ENCODE measurements around the gene CCL1.
A peak's percentile ranks its signal among the peaks of the same experiment; 100 is the strongest.

The CCL1 gene

DNA sequence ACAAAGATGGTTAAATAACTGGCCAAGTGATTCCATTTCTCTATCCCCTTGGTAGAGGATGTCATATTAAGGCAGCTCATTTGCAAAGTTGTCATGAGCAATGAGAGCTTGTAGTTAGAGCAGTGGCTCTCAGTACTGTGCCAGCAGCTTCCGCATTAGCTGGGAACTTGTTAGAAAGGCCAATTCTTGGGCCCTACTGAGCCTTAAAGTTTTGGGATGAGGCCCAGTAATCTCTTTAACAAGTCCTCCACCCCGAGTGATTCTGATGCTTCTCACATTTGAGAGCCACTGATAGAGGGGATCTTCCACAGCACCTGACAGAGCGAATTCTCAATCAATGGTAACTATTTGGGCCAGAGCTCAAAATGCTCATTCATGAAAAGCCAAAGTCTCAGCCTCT lies 20.2 kb upstream of the CCL1 start:
- DNase-seq (ENCODE audit: low read depth, low spot score) = no peak

DNA sequence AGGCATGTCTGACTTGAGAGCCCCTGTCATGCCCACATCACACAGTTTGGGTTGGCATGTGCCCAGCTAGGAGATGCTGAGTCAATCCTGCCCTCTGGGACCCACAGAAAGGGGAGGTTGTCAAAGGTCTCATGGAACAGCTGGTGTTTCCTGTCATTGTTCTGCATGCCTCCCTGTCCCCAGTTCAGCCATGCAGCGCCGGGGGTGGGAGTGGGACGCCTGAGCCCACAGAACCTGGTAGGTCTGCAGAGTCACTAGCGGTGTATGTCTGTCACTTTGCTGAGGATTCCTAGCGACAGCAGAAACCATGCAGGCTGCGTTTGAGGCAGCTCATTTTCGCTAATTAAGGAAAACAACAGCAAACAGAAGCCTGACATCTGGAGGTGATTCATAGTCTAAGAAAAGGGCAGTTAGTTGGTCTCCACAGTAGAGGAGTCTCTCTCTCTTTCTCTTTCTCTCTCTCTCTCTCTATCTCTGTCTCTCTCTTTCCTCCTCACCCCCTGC lies 19.6 kb upstream of the CCL1 start:
- no peak for DNase-seq (ENCODE audit: low read depth, low spot score)

DNA sequence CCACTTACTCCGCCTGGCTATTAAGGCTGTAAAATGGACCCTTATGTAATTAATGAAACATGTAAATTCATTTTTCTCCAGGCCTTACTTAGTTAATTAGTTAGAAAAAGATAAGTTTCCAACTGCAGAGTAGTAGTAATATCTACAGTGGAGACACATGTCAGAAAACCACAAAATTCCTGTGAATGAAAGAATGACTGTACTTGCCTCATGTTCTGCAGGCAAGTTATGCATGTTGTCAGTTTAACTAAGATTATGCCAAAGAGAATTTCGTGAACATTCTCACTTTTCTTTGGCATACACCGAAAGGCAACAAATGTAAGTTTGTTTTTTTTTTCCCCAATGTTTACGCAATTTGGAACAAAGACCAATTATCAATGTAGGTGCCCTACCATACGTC lies 16.8 kb upstream of the CCL1 start:
- DNase-seq (ENCODE audit: low read depth, low spot score) = no peak

DNA sequence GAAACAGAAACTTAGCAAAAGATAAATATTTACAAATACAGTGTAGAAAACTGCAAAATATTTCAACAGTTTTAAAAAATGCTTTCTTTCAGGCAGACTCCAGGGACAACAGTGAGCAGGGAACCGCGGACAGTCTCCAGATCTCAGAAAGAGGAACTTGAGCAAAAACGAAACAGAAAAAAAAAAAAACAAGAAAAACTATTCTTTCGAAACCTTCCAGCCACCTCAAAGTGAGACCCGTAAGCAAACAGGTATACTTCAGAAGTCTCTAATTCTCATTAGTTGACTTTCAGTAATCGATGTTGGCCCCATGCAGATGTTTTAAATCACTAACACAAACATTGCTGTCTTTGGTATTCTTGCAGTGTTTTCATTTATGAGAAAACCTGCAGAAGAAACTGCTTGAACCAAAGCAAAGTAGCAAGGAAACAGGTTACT lies 15.7 kb upstream of the CCL1 start:
- DNase-seq (ENCODE audit: low read depth, low spot score) = no peak

DNA sequence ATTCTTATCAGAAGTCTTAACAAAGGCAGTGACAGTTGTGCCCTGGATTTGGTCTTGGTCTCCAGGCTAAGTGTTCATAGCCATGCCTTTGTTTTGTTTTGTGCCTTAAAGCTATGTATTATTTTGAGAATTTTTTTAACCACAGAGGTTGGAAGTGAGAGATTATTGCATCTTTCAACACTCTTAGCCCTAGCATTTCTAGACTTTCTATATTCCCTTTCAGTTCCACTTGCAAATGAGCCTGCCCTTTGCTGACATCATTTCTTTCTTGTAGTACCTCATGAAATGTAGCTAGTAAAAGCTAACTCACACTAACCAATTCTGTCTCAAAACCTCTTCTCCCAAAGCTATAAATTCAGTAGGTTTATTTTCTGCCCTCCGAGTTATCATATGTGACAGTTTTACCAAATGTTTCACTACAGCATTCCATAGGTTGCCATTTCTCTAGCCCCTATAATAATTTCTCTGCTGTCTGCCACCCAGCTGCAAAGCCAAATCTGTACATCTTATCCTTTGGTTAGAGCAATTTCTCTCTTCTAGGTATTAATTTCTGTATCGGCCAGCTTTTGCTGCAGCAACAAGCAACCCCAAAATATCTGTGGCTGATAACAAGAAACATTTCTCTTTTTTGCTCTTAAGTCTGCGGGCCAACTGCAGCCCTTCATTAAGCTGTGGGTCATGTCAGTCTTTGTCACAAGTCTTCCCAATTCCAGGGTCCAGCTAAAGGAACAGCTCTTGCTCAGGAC lies 14.2 kb upstream of the CCL1 start:
- no peak for DNase-seq (ENCODE audit: low read depth, low spot score)

DNA sequence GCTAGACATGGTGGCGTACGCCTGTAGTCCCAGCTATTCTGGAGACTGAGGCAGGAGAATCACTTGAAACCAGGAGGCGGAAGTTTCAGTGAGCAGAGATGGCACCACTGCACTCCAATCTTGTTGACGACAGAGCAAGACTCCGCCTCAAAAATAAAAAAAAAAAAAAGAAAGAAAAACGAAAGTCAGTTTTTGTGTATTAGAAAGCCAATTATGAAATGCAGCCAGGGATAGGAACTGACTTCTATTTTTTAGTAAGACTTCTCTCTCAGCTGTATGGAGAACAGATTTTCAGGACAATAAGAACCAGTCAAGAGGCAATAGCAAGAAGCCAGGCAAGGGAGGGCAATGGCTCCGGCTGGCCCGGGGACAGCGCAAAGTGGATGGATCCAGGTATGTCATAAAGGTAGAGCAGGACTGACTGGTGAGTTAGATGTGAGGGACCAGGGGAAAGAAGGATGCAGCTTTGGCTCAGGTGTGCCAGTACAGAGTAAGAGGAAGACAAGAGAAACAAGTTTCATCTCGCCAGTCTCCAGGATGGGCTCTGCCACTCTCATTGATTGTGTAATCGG lies 12.5 kb upstream of the CCL1 start:
- no peak for DNase-seq (ENCODE audit: low read depth, low spot score)

DNA sequence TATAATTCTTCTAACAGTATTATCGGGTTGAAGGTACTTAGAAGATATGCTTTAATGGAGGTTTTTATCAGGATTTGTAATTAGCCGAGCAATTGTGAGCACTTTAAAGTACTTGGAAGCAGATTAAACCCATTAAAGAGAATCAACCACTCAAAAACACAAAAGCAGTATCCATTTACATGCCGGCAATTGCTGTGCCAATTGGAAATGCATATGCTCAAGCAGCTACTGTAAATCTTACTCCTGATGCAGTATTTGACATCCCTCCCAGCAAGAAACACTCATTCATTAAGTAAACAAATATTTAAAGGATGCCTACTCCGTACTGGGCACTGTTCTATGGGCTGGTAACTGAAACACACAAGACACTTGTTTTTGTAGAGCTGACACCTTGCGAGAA lies 11.4 kb upstream of the CCL1 start:
- DNase-seq (ENCODE audit: low read depth, low spot score) = no peak

DNA sequence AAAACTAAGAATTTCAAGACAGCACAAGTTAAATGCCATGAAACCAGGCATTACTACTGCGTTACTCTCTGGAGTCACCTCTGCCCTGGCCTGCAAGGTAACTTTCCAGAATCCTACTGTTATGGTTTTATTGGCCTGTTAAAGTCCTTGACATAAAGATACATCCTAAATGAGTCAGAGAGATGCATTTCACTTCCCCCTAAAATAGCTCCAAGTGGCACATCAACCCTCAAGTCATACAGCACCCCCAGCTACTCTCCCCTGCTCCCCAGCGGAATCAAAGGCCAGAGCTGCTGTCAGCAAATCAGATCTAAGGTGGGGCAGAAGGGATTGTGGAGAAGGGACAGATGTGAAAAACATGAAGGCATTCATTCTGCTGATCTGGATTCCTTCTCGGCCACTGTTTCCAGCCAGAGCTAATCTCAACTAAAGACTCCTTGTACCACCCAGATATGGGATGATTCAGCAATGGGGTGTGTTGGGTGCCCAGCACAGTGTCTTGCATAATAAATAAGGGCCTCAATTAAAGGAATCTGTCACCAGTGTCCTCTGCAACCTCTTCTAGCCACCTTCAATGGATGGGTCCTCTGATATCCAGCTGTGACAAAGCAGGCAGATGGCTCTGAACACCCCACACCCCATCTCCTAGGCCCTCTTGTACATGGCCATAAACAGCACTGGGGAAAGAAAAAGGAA lies 8.5 kb upstream of the CCL1 start:
- no peak for DNase-seq (ENCODE audit: low read depth, low spot score)

DNA sequence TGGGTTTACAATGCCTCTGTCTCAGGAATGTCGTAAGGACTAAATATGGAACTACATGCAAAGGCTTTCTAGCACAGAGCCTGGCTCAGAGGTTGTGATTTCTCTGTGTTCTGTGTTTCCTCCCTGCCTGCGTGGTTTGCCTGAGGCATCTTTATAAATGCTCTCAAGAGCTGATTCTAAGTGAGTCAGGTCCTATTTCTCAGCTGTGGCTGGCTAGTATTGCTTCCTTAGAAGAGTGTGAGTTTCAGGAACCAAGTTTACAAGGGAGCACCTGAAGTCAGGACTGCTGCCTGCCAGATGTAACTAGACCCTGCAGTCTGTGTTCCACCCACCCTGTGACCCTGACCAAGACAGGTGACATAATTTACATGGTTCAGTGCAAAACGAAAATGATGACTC lies 8.0 kb upstream of the CCL1 start:
- no peak for DNase-seq (ENCODE audit: low read depth, low spot score)

DNA sequence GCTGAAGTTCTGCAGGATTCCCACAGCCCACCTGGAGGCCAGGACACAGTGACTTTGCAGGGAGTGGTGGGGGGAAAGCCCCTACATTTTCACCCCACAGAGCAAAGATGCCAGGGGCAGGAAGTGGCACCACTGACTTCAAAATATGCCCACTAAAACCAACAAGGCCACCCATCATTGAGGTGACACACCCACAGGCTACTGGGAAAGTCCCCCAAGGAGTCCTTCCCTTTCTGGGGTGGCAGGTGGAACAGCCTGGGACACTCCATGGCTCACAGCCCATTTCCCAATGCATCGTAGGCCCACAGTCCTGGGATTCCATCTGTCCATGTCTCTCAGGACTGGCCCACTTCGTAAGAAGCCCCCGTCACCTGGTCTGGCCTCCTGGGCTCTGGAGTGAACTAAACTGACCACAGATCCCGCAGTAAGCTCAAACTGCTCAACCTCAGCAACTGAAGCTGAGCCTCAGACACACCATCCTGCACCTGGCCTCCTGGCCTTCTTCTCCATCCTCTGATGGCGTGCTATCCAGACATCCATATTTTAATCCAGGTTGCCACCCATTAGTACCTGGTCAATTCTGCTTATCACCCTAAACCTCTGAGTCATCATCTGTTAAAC lies 7.5 kb upstream of the CCL1 start:
- no peak for DNase-seq (ENCODE audit: low read depth, low spot score)

DNA sequence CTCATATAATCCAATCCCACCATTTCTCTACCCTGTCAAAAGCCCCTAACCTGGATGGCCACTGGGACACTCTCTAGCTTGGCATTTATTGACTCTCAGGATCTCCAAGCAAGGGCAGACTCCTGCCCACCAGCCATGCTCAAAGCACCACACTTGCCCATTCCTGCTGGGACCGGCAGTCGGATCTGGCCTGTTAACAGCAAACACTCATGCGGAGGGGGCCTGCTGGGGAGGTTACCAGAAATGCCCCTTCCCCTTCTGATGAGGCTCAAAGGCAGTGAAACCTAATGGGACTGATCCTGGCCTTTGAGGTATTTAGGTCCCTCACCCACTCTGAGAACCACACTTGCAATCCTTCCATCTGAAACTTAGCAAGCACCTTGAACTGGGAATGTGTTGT lies 6.5 kb upstream of the CCL1 start:
- no peak for DNase-seq (ENCODE audit: low read depth, low spot score)

DNA sequence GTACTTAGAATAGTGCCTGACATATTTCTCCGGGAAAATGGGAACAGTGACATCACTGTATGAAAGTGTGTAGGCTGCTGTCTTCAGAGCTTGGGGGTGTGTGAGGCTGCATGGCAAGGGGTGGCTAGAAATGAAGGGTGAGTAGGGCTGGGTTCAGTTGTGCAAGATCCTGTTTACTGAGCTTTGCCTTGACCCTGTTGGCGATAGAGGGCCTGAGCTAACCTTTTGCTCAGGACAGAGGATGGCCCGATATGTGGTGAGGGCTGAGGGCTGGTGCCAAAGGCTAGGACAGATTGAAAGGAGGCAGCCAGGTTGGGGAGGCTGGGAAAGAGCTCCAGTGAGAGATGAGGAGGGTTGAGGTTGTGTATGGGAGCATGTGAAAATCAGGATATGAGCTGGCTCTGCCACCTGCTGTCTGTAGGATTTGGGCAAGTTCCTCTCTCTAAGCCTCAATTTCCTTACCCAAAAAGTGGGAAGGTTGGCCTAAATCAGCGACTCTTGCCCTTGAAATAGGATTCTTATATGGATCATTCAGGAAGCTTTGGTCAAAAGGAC lies 6.0 kb upstream of the CCL1 start:
- DNase-seq (ENCODE audit: low read depth, low spot score) = no peak

DNA sequence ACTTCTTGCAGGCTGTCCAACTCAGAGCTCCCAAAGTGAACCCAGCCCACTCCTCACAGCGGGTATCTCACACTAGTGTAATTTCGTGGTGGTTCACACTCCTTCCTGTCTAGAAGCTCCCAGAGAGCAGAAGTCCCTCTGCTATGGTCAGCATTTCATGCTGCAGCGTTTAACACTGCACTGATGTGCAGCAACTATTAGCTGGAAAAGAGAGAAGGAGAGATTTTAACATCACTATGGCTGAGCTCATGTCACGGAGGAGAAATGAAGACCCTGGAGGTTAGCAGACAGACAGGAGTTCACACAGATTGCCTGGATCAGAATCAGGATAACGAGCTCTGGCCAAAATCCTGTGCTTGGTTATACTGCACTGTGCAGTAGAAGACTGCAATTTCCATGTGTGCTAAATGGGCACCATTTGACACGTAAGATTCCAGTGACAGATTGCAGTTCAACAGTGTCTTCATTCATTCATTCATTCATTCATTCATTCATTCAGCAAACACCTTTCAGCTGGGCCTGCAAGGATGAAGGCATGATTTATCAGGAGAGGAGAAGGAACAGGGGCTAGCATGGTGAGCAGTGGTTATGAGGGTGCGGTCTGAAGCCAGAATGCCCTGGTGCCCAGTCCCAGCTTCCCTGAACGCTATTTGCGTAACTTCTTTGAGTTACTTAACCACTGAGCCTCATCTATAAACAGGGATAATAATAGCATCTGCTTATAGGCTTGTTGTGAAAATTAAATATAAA lies 5.3 kb upstream of the CCL1 start:
- no peak for DNase-seq (ENCODE audit: low read depth, low spot score)

DNA sequence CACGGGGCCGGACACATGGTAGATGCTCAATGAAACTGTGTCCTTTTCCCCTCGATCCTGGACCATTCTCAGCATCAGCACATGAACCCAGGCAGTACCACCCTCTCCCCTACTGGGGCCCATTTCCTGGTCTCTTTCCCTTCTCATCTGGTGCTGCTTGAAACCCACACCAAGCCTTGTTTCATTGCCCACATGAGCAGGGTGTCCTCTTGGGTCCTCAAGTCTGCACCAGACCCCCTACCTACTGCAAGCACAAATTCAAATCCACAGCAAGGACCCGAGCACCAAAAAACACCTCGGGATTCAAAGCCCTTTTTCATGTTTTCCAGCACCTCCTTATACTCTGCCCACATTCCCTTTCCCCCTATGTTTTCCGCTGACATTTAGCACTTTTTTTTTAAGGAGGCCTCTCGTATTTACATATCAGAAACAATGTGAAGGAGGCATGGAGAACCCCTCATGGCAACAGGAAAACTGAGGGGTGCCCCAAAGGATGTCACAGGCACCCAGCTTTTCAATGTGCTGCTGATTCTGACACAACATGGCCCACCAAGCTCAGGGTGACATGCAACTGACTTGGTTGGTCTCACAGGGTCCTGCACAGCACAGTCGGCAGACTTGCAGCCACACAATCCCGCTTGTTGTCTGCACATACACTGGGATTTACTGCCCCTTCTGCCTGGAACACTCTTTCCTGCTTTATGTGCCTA lies 4.6 kb upstream of the CCL1 start:
- DNase-seq (ENCODE audit: low read depth, low spot score) = no peak

DNA sequence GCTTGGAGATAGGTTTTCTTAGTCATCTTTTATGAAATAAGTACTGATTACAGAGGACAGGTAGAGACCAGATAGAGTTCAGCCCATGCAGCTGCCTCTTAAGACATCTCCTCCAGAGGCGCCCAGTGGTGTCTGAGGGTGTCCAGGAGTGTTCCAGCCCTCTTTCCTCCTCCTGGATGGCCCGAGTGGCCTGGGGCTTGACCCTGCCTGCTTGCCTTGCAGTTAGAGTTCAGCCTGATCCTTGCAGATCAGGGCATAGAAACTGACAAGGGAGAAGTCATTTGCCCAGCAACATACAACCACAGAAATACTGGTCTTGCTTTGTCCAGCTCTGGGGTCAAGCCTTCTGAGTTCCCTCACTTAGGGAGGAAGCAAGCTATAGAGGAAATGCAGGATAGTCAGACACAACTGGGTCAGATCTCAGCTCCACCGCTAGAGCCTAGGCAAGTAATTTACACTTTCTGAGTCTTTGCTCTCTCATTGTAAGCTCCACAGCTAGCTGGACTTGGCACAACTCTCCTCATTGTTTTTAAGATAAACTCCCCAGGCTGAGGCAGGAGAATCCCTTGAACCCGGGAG lies 3.6 kb upstream of the CCL1 start:
- DNase-seq (ENCODE audit: low read depth, low spot score) = no peak

DNA sequence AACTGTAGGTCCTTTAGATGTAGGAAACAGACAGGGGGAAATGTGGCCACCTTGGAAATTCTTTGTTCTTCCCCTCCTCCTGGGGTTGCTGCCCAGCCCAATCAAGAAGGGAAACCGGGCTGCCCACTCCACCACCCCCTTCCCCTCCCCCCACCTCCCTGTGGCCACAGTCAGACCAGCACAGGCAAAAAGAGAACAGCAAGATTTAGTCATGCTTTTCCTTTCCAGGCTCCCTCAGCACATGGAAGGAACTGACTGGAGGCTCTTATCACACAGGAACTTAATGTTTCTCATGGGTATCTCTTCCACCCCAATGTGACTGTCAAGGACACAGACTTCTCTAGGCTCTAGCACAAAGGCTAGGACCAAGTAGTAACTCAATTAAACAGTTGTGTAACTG lies 3.0 kb upstream of the CCL1 start:
- no peak for DNase-seq (ENCODE audit: low read depth, low spot score)

DNA sequence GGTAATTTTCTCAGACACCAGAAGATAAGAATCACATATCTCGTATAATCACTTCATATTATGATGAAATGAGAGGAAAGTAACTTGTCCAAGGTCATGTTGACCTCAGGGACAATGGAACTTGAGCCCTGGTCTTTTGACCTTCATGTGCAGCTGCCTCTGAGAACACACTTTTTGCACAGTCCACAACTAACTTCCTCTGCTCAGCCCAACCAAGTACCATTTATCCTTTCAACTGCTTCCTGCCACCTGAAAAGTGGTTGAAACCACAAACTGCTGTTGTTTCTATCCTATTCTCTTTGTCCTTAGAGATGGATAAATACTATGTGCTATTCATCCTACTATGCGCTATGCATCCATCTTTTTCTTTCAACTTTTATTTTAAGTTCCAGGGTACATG lies 2.3 kb upstream of the CCL1 start:
- no peak for DNase-seq (ENCODE audit: low read depth, low spot score)

DNA sequence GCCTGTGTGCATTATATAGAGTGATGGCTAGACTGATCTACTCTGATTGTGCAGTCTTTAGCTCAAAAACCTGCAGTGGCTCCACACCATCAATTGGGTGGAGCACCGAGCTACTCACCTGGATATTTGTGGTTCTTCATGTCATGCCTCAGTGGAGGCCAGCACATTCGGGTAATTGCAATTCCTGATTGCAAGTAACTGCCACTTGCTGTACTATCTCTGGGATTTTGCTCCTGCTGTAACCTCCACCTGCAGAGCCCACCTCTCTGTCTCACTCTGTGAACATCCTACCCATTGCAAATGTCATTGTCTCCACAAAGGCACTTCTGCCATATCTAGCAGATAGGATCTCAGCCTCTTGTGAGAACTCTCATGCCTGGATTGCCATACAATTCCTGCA lies 1.7 kb upstream of the CCL1 start:
- no peak for DNase-seq (ENCODE audit: low read depth, low spot score)

DNA sequence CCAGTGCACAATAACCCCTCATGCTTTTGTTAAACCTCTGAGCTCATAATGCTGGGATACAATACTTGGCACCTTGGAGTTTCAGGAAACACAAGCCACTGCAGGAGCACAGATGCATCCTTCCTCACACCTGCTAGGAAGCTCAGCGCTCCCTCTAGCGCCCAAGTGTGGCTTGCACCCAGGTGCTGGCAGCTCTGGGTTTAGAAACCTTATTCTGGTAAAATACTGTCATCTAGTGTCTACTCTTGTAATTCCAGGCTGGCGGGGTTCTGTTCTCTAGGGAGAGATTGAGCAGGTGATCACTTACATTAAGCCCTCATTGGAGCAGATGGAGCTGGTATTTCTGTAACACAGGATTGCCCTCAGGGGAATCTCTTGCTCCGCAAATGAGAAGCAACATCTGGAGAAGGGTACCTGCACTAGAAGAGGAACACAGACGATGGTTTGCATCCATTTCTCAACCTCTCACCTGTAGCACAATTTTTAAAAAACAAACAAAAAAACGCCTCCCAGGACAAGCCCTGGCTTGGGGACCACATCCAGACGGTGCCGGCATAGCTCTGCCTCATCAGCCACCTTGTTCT lies 1.5 kb downstream of the CCL1 start:
- peak; percentile 4 for DNase-seq (ENCODE audit: low read depth, low spot score)

DNA sequence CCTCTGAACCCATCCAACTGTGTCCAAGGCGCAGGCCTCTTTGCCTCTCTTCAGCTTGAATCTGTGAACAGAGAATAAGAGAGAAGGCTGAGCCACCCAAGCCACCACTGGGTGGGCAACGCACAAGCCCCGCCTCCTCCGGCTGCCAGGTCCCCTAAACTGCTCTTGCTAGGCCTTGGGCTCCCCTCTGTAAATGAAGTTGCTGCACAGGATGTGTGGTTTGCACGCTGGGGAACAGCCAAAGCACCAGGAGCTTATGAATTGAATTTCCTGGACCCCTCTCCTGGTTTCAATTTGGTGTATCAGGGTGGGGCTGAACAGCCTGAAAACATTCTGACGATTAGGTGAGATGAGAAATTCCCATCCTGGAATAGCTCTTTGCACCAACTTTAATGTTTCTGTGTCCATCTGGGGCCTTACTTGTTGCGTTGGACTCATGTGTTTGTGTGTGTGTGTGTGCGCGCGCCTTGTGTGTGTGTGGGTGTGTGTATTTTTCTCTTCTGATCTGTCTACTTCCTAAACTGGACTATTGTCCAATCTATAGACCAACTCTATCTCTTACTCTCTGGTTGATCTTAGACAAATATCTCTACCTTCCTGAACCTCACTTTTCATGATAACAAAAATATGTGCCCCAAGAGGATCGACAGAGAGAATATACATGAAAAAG lies 2.3 kb downstream of the CCL1 start:
- DNase-seq (ENCODE audit: low read depth, low spot score) = no peak

Data from brain pericyte (primary cell).